Spleen (tissue), 11 donors: Measurements from ENCODE around the gene ZNF503. TPM values are rescaled to one million over a fixed set of nuclear protein-coding genes. Genes with fewer than 3 reads are reported as not detected.

Experiments used
- DNase-seq: peaks from one replicate; pipeline ENCODE4 v3.0.0-alpha.2; 2020
- H3K27ac ChIP-seq, 8 donors: fragments of 200-600 bp; sonication (generic) in 7 of 8; 1 replicate in 4 of 8; 2 replicates in 4 of 8; pipeline versions ENCODE4 v1.5.0 to v1.8.0; 2016 to 2021; ENCODE audit warnings: inconsistent platforms in 4 of 8, mild to moderate bottlenecking in 4 of 8, moderate library complexity in 1 of 8
- H3K27me3 ChIP-seq, 7 donors: fragments of 200-600 bp; sonication (generic) in 6 of 7; replicated peaks in 1 of 7; 1 replicate in 4 of 7; 2 replicates in 3 of 7; pipeline versions ENCODE4 v1.5.0 to v1.8.0; 2016 to 2021; ENCODE audit warnings: inconsistent platforms in 3 of 7, mild to moderate bottlenecking in 1 of 7
- H3K36me3 ChIP-seq, 6 donors: fragments of 200-600 bp; sonication (generic) in 5 of 6; 1 replicate in 4 of 6; 2 replicates in 2 of 6; pipeline versions ENCODE4 v1.5.0 to v1.8.0; 2016 to 2021; ENCODE audit warnings: inconsistent platforms in 2 of 6
- H3K4me1 ChIP-seq, 6 donors: fragments of 200-600 bp; sonication (generic) in 5 of 6; 1 replicate in 3 of 6; 2 replicates in 3 of 6; pipeline versions ENCODE4 v1.5.0 to v1.8.0; 2016 to 2021; ENCODE audit warnings: inconsistent platforms in 3 of 6
- H3K4me3 ChIP-seq, 8 donors: fragments of 200-600 bp; sonication (generic) in 7 of 8; 1 replicate in 4 of 8; 2 replicates in 4 of 8; pipeline versions ENCODE4 v1.5.0 to v1.8.0; 2016 to 2021; ENCODE audit warnings: inconsistent platforms in 4 of 8, mild to moderate bottlenecking in 4 of 8, moderate library complexity in 2 of 8
- H3K9me3 ChIP-seq, 8 donors: fragments of 200-600 bp; sonication (generic) in 7 of 8; 1 replicate in 4 of 8; 2 replicates in 4 of 8; pipeline versions ENCODE4 v1.5.0 to v1.8.0; 2016 to 2021; ENCODE audit warnings: inconsistent platforms in 4 of 8
- CTCF ChIP-seq, 11 experiments: fragments of 200-600 bp in 7 of 11; fragments of 450-650 bp in 4 of 11; sonication (generic) in 4 of 11; IDR thresholded peaks in 8 of 11; conservative IDR thresholded peaks in 3 of 11; 1 replicate in 7 of 11; 2 replicates in 4 of 11; pipeline versions ENCODE4 v1.4.0 to v1.8.0; 2016 to 2021; ENCODE audit warnings: antibody characterized with exemption in 11 of 11, inconsistent platforms in 4 of 11, mild to moderate bottlenecking in 1 of 11
- POLR2A ChIP-seq, 3 donors: fragments of 450-650 bp; IDR thresholded peaks; one replicate each; pipeline ENCODE4 v1.5.1; 2017; ENCODE audit warnings: antibody characterized with exemption in 3 of 3, mild to moderate bottlenecking in 1 of 3
- POLR2AphosphoS5 ChIP-seq, 3 donors: sonication (generic); formaldehyde crosslinking; IDR thresholded peaks; one replicate each; pipeline ENCODE4 v1.5.1; 2017; ENCODE audit warnings: antibody characterized with exemption in 3 of 3
- WGBS, 5 donors: extraction: QIAGEN DNeasy Blood & Tissue Kit in 3 of 5; methylation state at CpG; one replicate each; pipeline versions ENCODE4 v1.1.5 to v1.1.7; 2013 to 2018; 5-methylcytosine and 5-hydroxymethylcytosine counted together
- intact Hi-C: fragments of 100-400 bp; cut with DNase I; formaldehyde crosslinking; loops from one replicate; pipeline ENCODE4 v1.15.0; 2023; ENCODE audit warnings: low total_unique reads
- polyA plus RNA-seq, 3 donors: library from polyadenylated mRNA; stranded (reverse); fragments of 200-250 nt; gene quantifications; one replicate each; pipeline ENCODE4 v1.2.1, GENCODE V29; 2013
- total RNA-seq, 7 donors: library from RNA; depleted of rRNA in 3 of 7; stranded (reverse); fragments of >200 nt in 3 of 7; fragmentation: NEBNext Ultra II Directional in 4 of 7; extraction: Animal tissue kit (Norgen Biotek cat#: 25700) in 4 of 7; gene quantifications; one replicate each; pipeline versions ENCODE4 v1.1.0 to v1.2.1, GENCODE V29; 2016 to 2021
- donor health status: healthy with polysubstance abuse.
- donor health status: DM: no; HTN: no; CAD: no; lungs with moderate emphysema.
- donor health status: DM: no; HTN: no; CAD: no.
- donor health status: Bipolar disorder and iron deficiency.
- donor health status: healthy.
- donor health status: DM: no; HTN: no; CAD: no.
- donor health status: DM: yes; HTN: yes; CAD: no.

Gene ZNF503
- total and polyA plus RNA-seq, 10 donors = 3.2 to 25.6 (median 9.3) TPM

GRCh38 chr10:75431180-75432111, 29.9 kb upstream of the ZNF503 start, which contains the start of gene LRMDA:
Gene LRMDA (plus strand): TSS chr10:75431624.
- intact Hi-C loops = no loop called here
- DNase-seq = peak; percentile 90
- no peak for TF ChIP-seq POLR2A (IDR thresholded peaks at IDR 0.05)
- TF ChIP-seq POLR2AphosphoS5 (IDR thresholded peaks at IDR 0.05) = peak in 2 of 3 donors; percentile 40 to 48
- H3K4me1 ChIP-seq = peaks cover 7 to 64% (median 35%) of the 10 kb centered on the region in 6 donors
- H3K27ac ChIP-seq = peak within 1 kb of the TSS in 7 of 8 donors; percentile 58 to 86 (median 79)
- H3K9me3 ChIP-seq = no peaks in the 10 kb centered on the region
- WGBS, 5 donors = 3 to 7% (median 5%) methylated on average over 41 to 82 of the region's 82 CpGs
- H3K27me3 ChIP-seq = peaks cover 0 to 53% (median 0%) of the 10 kb centered on the region in 7 donors
- peak within 1 kb of the TSS; percentile 40 to 71 (median 52) for H3K4me3 ChIP-seq
- no peaks in the 10 kb centered on the region for H3K36me3 ChIP-seq

- H3K36me3 ChIP-seq = no peaks in the 10 kb centered on the region
- TF ChIP-seq POLR2AphosphoS5 (IDR thresholded peaks at IDR 0.05) = peak in 2 of 3 donors; percentile 27 to 64
- TF ChIP-seq CTCF (IDR thresholded peaks at IDR 0.05 in 8 of 11, conservative IDR thresholded peaks at IDR 0.05 in 3 of 11) = no peak
- peaks cover 0 to 53% (median 0%) of the 10 kb centered on the region in 7 donors for H3K27me3 ChIP-seq
- DNase-seq = peak; percentile 86
- peaks cover 7 to 64% (median 35%) of the 10 kb centered on the region in 6 donors for H3K4me1 ChIP-seq
- peak overlapping the region in 2 of 8 donors; percentile 60 to 71 for H3K4me3 ChIP-seq
- no peaks in the 10 kb centered on the region for H3K9me3 ChIP-seq
- WGBS, 5 donors = 8 to 23% (median 16%) methylated on average over 8 to 9 of the region's 9 CpGs
- intact Hi-C loops = no loop called here
- peak overlapping the region in 7 of 8 donors; percentile 38 to 86 (median 79) for H3K27ac ChIP-seq
Measured at GRCh38 chr10:75430000-75430763, 28.6 kb upstream of the ZNF503 start.

- Histone ChIP-seq H3K27ac (peak overlapping the region in 4 of 8 donors; percentile 38 to 84 (median 78)), H3K4me3 (no peak overlapping the region), H3K4me1 (peaks cover 7 to 59% (median 35%) of the 10 kb centered on the region in 6 donors), H3K36me3 (no peaks in the 10 kb centered on the region), H3K27me3 (peaks cover 0 to 45% (median 0%) of the 10 kb centered on the region in 7 donors), H3K9me3 (no peaks in the 10 kb centered on the region)
- 64 to 78% (median 69%) methylated on average over 5 of the region's 5 CpGs for WGBS, 5 donors
- intact Hi-C loops = no loop called here
- TF ChIP-seq POLR2AphosphoS5 (IDR thresholded peaks at IDR 0.05) (no peak), CTCF (IDR thresholded peaks at IDR 0.05 in 8 of 11, conservative IDR thresholded peaks at IDR 0.05 in 3 of 11) (no peak), POLR2A (IDR thresholded peaks at IDR 0.05) (no peak)
- DNase-seq = no peak
Measured at GRCh38 chr10:75429159-75429827, 27.7 kb upstream of the ZNF503 start.
